Loucy (cell line): Measurements from ENCODE around the gene RAPSN.
"Not testable (repeated sequence)": the region's sequence is repeated elsewhere in the genome, so short reads cannot be mapped to it uniquely, and the experiment has no call there.

Source experiments
- H2AFZ ChIP-seq: fragments of 200-600 bp; sonication (generic); 2 replicates; pipeline ENCODE4 v1.6.0; 2016; ENCODE audit warnings: antibody characterized with exemption, mild to moderate bottlenecking, low read length, moderate library complexity
- H3F3A ChIP-seq: fragments of 200-600 bp; 2 replicates; pipeline ENCODE4 v1.6.0; 2016; ENCODE audit warnings: antibody characterized with exemption, low read depth, mild to moderate bottlenecking
- H3K27me3 ChIP-seq: fragments of 200-600 bp; sonication (generic); 2 replicates; pipeline ENCODE4 v1.6.1; 2014; ENCODE audit warnings: low read length, mild to moderate bottlenecking; ENCODE audit not compliant: insufficient read depth, poor library complexity, severe bottlenecking
- H3K36me3 ChIP-seq: fragments of 200-600 bp; sonication (generic); 2 replicates; pipeline ENCODE4 v1.6.1; 2016; ENCODE audit warnings: low read length; ENCODE audit not compliant: insufficient read depth
- H3K4me1 ChIP-seq: fragments of 200-600 bp; sonication (generic); 2 replicates; pipeline ENCODE4 v1.5.1; 2014; ENCODE audit warnings: low read length, mild to moderate bottlenecking; ENCODE audit not compliant: insufficient read depth, poor library complexity, severe bottlenecking
- H3K4me2 ChIP-seq: fragments of 200-600 bp; sonication (generic); 2 replicates; pipeline ENCODE4 v1.6.0; 2014; ENCODE audit warnings: antibody characterized with exemption, low read length, low read depth, mild to moderate bottlenecking; ENCODE audit not compliant: poor library complexity, severe bottlenecking
- H3K4me3 ChIP-seq: fragments of 200-600 bp; sonication (generic); 2 replicates; pipeline ENCODE4 v1.5.1; 2014; ENCODE audit warnings: low read length, mild to moderate bottlenecking, mixed read lengths; ENCODE audit not compliant: poor library complexity, severe bottlenecking
- H3K79me2 ChIP-seq: fragments of 200-600 bp; sonication (generic); 2 replicates; pipeline ENCODE4 v1.6.1; 2014; ENCODE audit warnings: low read length; ENCODE audit not compliant: insufficient read depth
- H3K9ac ChIP-seq: fragments of 200-600 bp; sonication (generic); 2 replicates; pipeline ENCODE4 v1.6.0; 2014; ENCODE audit warnings: mild to moderate bottlenecking, low read depth, low read length, moderate library complexity; ENCODE audit not compliant: poor library complexity, severe bottlenecking
- H3K9me2 ChIP-seq: fragments of 200-600 bp; sonication (generic); replicated peaks from 2 replicates; pipeline ENCODE4 v1.6.1; 2016; ENCODE audit warnings: low read depth, low read length, mixed read lengths
- H3K9me3 ChIP-seq: fragments of 200-600 bp; sonication (generic); 2 replicates; pipeline ENCODE4 v1.6.1; 2014; ENCODE audit warnings: mild to moderate bottlenecking, antibody characterized with exemption, low read length, low read depth; ENCODE audit not compliant: insufficient read depth
- H4K20me1 ChIP-seq: fragments of 200-600 bp; sonication (generic); 2 replicates; pipeline ENCODE4 v1.6.0; 2014; ENCODE audit warnings: antibody characterized with exemption, low read length, mild to moderate bottlenecking; ENCODE audit not compliant: insufficient read depth, poor library complexity, severe bottlenecking
- CTCF ChIP-seq: fragments of 200-600 bp; sonication (generic); conservative IDR thresholded peaks from 2 replicates; pipeline ENCODE4 v1.5.1; 2014; ENCODE audit warnings: mild to moderate bottlenecking, antibody characterized with exemption, low read length
- EZH2phosphoT487 ChIP-seq: fragments of 200-600 bp; IDR thresholded peaks from 2 replicates; pipeline ENCODE4 v1.6.1; 2018; ENCODE audit warnings: antibody characterized with exemption, mild to moderate bottlenecking, moderate library complexity, borderline replicate concordance

RAPSN gene

DNA sequence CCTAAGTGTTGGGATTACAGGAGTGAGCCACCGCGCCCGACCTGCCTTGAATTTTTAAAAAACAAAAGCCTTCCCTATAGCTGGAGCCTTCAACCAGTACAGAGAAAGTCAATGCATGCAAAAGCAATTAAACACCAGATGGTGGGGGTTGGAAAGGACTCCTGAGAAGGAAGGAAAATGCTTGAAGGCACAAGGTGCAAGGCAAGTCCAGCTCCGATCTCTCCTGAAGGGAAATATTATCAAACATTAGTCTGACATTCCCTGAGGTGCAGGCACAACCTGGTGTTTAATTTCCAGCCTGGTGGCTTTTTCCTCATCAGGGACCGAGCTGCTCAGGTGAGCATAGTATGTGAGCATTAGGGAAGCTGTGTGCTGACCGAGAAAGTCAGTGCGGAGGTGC lies 12.9 kb upstream of the RAPSN start:
- no peaks in the 10 kb centered on the region for H3F3A ChIP-seq
- H3K4me2 ChIP-seq: no peak overlapping the region
- no peak overlapping the region for H2AFZ ChIP-seq
- no peaks in the 10 kb centered on the region for H3K27me3 ChIP-seq
- no peaks in the 10 kb centered on the region for H4K20me1 ChIP-seq
- no peaks in the 10 kb centered on the region for H3K4me1 ChIP-seq
- no peak overlapping the region for H3K4me3 ChIP-seq
- no peak for TF ChIP-seq EZH2phosphoT487
- TF ChIP-seq CTCF: no peak
- H3K36me3 ChIP-seq: peaks cover 36% of the 10 kb centered on the region; the same call in 1 of the 2 replicates
- peaks cover 15% of the 10 kb centered on the region; the same call in 1 of the 2 replicates for H3K79me2 ChIP-seq
- no peaks in the 10 kb centered on the region for H3K9me3 ChIP-seq
- H3K9me2 ChIP-seq: no peaks in the 10 kb centered on the region
- no peak overlapping the region for H3K9ac ChIP-seq

- H4K20me1 ChIP-seq: no peaks in the 10 kb centered on the region
- no peaks in the 10 kb centered on the region for H3F3A ChIP-seq
- H3K9me2 ChIP-seq: no peaks in the 10 kb centered on the region
- H3K4me2 ChIP-seq: no peak overlapping the region
- no peaks in the 10 kb centered on the region for H3K27me3 ChIP-seq
- peaks cover 27% of the 10 kb centered on the region; the same call in 1 of the 2 replicates for H3K36me3 ChIP-seq
- H3K79me2 ChIP-seq: peaks cover 6% of the 10 kb centered on the region; the same call in 1 of the 2 replicates
- TF ChIP-seq EZH2phosphoT487: no peak
- no peak for TF ChIP-seq CTCF
- H3K9me3 ChIP-seq: no peaks in the 10 kb centered on the region
- no peaks in the 10 kb centered on the region for H3K4me1 ChIP-seq
- H3K4me3 ChIP-seq: no peak overlapping the region
- H3K9ac ChIP-seq: no peak overlapping the region
- no peak overlapping the region for H2AFZ ChIP-seq
Measured at GRCh38 chr11:47460571-47461235, 11.8 kb upstream of the RAPSN start.

DNA sequence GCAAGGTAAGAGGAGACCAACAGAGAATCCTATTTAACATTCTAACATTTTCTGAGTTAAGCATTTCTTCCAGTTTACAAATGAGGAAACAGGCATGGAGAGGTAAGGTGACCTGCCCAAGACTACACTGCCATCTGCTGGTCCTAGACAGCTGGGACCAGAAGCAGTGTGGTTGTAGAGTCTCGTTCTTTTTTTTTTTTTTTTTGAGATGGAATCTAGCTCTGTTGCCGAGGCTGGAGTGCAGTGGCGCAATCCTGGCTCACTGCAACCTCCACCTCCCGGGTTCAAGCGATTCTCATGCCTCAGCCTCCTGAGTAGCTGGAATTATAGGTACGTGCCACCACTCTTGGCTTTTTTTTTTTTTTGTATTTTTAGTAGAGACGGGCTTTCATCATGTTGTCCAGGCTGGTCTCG lies 5.3 kb upstream of the RAPSN start:
- not testable (repeated sequence) for H3K9me3 ChIP-seq, H2AFZ ChIP-seq, H3K9me2 ChIP-seq, H3K79me2 ChIP-seq, H3K36me3 ChIP-seq, H3K4me3 ChIP-seq, H3K4me2 ChIP-seq, H3K27me3 ChIP-seq, H3F3A ChIP-seq, H3K4me1 ChIP-seq, H4K20me1 ChIP-seq, H3K9ac ChIP-seq
- TF ChIP-seq CTCF: peak; percentile 78
